Prostate gland (tissue), 2 donors: Measurements from ENCODE around the gene CCDC92B. TPM values are rescaled to one million over a fixed set of nuclear protein-coding genes. Genes with fewer than 3 reads are reported as not detected.

Experiments used
- DNase-seq: peaks from one replicate; pipeline ENCODE4 v3.0.0-alpha.2; 2019; ENCODE audit warnings: low spot score
- H3K27ac ChIP-seq, 2 donors: fragments of 200-600 bp; sonication (generic); 2 replicates each; pipeline ENCODE4 v1.5.1; 2017 to 2019
- H3K27me3 ChIP-seq: fragments of 200-600 bp; sonication (generic); replicated peaks from 2 replicates; pipeline ENCODE4 v1.5.1; 2019; ENCODE audit not compliant: insufficient read depth
- H3K36me3 ChIP-seq, 2 donors: fragments of 200-600 bp; sonication (generic); 1 replicate in 1 of 2; 2 replicates in 1 of 2; pipeline versions ENCODE4 v1.5.1 to v1.8.1; 2017 to 2019
- H3K4me1 ChIP-seq: fragments of 200-600 bp; sonication (generic); replicated peaks from 2 replicates; pipeline ENCODE4 v1.5.1; 2019
- H3K4me3 ChIP-seq, 2 donors: fragments of 200-600 bp; sonication (generic); 2 replicates each; pipeline ENCODE4 v1.5.1; 2017 to 2019
- H3K9me3 ChIP-seq: fragments of 200-600 bp; sonication (generic); 2 replicates; pipeline ENCODE4 v1.5.1; 2017
- CTCF ChIP-seq, 4 experiments: fragments of 200-600 bp in 2 of 4; fragments of 450-650 bp in 2 of 4; sonication (generic) in 2 of 4; IDR thresholded peaks; 1 replicate in 3 of 4; 2 replicates in 1 of 4; pipeline ENCODE4 v1.5.1; 2016 to 2019; ENCODE audit warnings: antibody characterized with exemption in 4 of 4, mild to moderate bottlenecking in 2 of 4, moderate library complexity in 2 of 4
- POLR2A ChIP-seq: fragments of 450-650 bp; IDR thresholded peaks from one replicate; pipeline ENCODE4 v1.6.1; 2016; ENCODE audit warnings: antibody characterized with exemption, mild to moderate bottlenecking
- POLR2AphosphoS5 ChIP-seq: sonication (generic); formaldehyde crosslinking; IDR thresholded peaks from one replicate; pipeline ENCODE4 v1.6.1; 2017; ENCODE audit warnings: antibody characterized with exemption
- WGBS: methylation state at CpG from one replicate; pipeline ENCODE4 v1.1.5; 2018; 5-methylcytosine and 5-hydroxymethylcytosine counted together
- intact Hi-C: fragments of 100-400 bp; cut with DNase I; formaldehyde crosslinking; loops from one replicate; pipeline ENCODE4 v1.14.2; 2022
- total RNA-seq, 2 donors: library from RNA; depleted of rRNA; stranded (reverse); fragments of >200 nt; gene quantifications; one replicate each; pipeline ENCODE4 v1.1.0, GENCODE V29; 2016

CCDC92B gene
- total RNA-seq, 2 donors from 2014 or later = 1.9 TPM; not detected in 1

GRCh38 chr17:2758870-2759269 lies 9.4 kb upstream of the CCDC92B start:
- Histone ChIP-seq H3K36me3 (no peaks in the 10 kb centered on the region), H3K4me3 (no peak overlapping the region), H3K9me3 (no peaks in the 10 kb centered on the region), H3K27me3 (no peaks in the 10 kb centered on the region), H3K27ac (no peak overlapping the region), H3K4me1 (no peaks in the 10 kb centered on the region)
- WGBS = 76% methylated on average over 4 of the region's 4 CpGs
- DNase-seq = no peak
- intact Hi-C loops = no loop called here
- no peak for TF ChIP-seq POLR2A
- no peak for TF ChIP-seq POLR2AphosphoS5

DNA sequence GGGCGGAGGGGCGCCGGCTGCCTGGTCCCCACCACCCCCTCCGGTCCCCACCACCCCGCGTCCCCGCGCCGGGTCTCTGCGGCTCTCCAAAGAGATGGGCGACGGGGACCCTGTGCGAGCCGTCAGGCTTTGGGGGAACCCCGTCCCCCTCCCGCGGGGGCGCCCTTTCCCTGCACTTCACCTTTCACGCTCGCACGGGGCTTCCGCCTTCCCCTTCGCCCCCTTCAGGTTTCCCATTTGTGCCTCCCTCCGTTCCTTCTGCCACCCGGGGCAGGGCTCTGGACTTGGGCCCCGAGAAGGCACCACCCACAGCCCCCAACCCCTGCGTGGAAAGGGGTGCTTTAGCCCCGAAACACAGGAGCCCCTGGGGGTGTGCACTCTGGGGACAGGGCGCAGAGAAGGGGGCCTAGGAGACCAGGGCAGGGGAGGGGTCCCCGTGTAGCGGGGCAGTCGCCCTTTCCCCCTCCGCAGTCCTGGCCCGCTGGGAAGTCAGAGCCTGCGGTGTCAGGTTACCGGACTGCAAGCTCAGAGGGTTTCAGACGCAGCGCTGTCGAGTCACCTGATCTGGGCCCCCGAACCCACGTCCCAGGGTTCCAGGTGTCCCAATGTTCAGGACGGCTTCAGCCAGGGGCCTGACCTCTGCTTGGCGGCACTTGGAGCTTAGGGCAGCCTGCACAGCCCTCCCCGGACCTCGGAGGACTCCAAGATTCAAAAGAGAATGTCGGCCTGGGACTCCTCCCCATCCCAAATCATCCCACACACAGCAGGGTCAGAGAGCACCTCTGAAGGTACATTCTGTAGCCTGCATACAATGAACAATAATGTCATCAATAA lies 6.7 kb upstream of the CCDC92B start:
- H3K27ac ChIP-seq = no peak overlapping the region
- no peak for DNase-seq
- peak overlapping the region; percentile 20 to 32 for H3K4me3 ChIP-seq
- intact Hi-C loops = no loop called here
- no peaks in the 10 kb centered on the region for H3K9me3 ChIP-seq
- H3K4me1 ChIP-seq = no peaks in the 10 kb centered on the region
- TF ChIP-seq POLR2A (no peak), POLR2AphosphoS5 (no peak), CTCF (IDR thresholded peaks at IDR 0.05) (no peak)
- H3K36me3 ChIP-seq = no peaks in the 10 kb centered on the region
- H3K27me3 ChIP-seq = no peaks in the 10 kb centered on the region
- 1% methylated on average over 27 of the region's 46 CpGs for WGBS

DNA sequence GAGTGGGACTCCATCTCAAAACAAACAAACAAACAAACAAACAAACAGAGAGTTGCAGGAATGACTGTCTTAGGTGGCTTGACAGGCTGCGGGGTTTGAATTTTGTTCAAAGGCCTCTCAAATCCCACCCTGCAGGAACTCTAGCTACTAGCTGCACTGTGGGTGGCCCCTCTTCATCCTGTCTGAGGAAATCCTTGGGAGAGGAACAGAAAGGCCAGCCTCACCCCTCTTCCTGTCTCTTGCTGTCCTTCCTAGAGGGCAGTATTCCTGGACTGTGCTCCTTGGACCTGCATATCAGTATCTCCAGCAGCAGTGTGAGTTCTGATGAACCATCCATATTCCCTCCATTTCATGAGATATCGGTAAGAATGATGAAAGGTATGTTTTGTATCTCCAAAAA lies 2.0 kb upstream of the CCDC92B start:
- no peaks in the 10 kb centered on the region for H3K36me3 ChIP-seq
- DNase-seq = no peak
- TF ChIP-seq POLR2A = no peak
- TF ChIP-seq CTCF (IDR thresholded peaks at IDR 0.05) = no peak
- no peak for TF ChIP-seq POLR2AphosphoS5
- H3K27me3 ChIP-seq = peaks cover 14% of the 10 kb centered on the region
- 64% methylated on average over 2 of the region's 2 CpGs for WGBS
- H3K4me1 ChIP-seq = no peaks in the 10 kb centered on the region
- intact Hi-C loops = no loop called here
- no peak overlapping the region for H3K4me3 ChIP-seq
- no peaks in the 10 kb centered on the region for H3K9me3 ChIP-seq
- no peak overlapping the region for H3K27ac ChIP-seq

GRCh38 chr17:2750721-2751120 lies 1.3 kb upstream of the CCDC92B start:
- TF ChIP-seq CTCF (IDR thresholded peaks at IDR 0.05) (no peak), POLR2AphosphoS5 (no peak), POLR2A (no peak)
- no peak overlapping the region for H3K4me3 ChIP-seq
- no peaks in the 10 kb centered on the region for H3K36me3 ChIP-seq
- WGBS = 87% methylated on average over 2 of the region's 2 CpGs
- no peak for DNase-seq
- H3K9me3 ChIP-seq = no peaks in the 10 kb centered on the region
- H3K4me1 ChIP-seq = no peaks in the 10 kb centered on the region
- intact Hi-C loops = no loop called here
- no peak overlapping the region for H3K27ac ChIP-seq
- peaks cover 14% of the 10 kb centered on the region for H3K27me3 ChIP-seq

DNA sequence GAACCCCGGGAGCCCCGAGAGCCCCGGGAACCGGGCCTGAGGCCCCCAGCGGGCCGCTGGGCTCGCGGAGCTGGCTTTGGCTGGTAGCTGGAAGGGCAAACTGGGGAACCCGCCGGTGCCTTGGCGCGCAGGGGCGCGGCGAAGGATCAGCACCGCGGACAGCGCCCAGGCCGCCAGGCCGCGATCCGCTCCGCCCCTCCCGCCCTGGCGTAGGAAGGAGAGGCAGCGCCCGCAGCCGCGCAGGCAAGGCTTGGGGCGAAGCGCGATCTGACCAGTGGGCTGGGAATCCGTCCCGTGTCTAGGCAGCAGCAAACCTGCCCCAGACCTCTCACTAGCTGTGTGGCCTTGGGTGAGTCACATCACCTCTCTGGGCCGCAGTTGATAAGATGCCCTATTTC lies 331 bp upstream of the CCDC92B start:
- Histone ChIP-seq H3K4me1 (no peaks in the 10 kb centered on the region), H3K27ac (no peak overlapping the region), H3K4me3 (peak overlapping the region in 1 of 2 donors; percentile 16), H3K27me3 (peaks cover 14% of the 10 kb centered on the region), H3K36me3 (no peaks in the 10 kb centered on the region), H3K9me3 (no peaks in the 10 kb centered on the region)
- TF ChIP-seq POLR2A (no peak), POLR2AphosphoS5 (peak; percentile 31), CTCF (IDR thresholded peaks at IDR 0.05) (no peak)
- intact Hi-C loops = no loop called here
- peak; percentile 46 for DNase-seq
- WGBS = 2% methylated on average over 30 of the region's 35 CpGs
